A673 (cell line): ENCODE measurements around the gene CACYBP. TPM values are rescaled to one million over a fixed set of nuclear protein-coding genes. Genes with fewer than 3 reads are reported as not detected.

Experiments used
- BruUV-seq: library from RNA; stranded (reverse); fragments of 400-500 nt; replicated peaks from 2 replicates; lab custom pipeline; 2021; lab: Mats Ljungman, UMichigan
- CTCF ChIA-PET: fragments of 300-600 bp; sonication (Branson Sonifier 250); formaldehyde crosslinking; loops from one replicate; lab custom pipeline; 2022; ENCODE audit warnings: antibody characterized with exemption; lab: Charles Lee
- POLR2A ChIA-PET: fragments of 300-600 bp; sonication (Branson Sonifier 250); formaldehyde crosslinking; loops from one replicate; lab custom pipeline; 2022; ENCODE audit warnings: antibody characterized with exemption; ENCODE audit not compliant: low non-redundant PET; lab: Charles Lee
- DNase-seq: peaks from one replicate; pipeline ENCODE4 v3.0.0-alpha.2; 2015; ENCODE audit warnings: low spot score
- H3K27ac ChIP-seq: fragments of 200-600 bp; sonication (generic); 2 replicates; pipeline ENCODE4 v1.5.1; 2016; ENCODE audit warnings: mixed run types, low read depth, mild to moderate bottlenecking, mixed read lengths, antibody characterized with exemption, low read length; ENCODE audit not compliant: poor library complexity, severe bottlenecking
- H3K27me3 ChIP-seq: fragments of 200-600 bp; sonication (generic); replicated peaks from 2 replicates; pipeline ENCODE4 v1.6.1; 2017; ENCODE audit warnings: mixed run types, low read depth, mild to moderate bottlenecking, mixed read lengths, antibody characterized with exemption, low read length; ENCODE audit not compliant: insufficient read depth, poor library complexity
- H3K36me3 ChIP-seq: fragments of 200-600 bp; sonication (generic); 2 replicates; pipeline ENCODE4 v1.6.1; 2016; ENCODE audit warnings: mixed run types, mild to moderate bottlenecking, mixed read lengths, antibody characterized with exemption, low read length; ENCODE audit not compliant: insufficient read depth, poor library complexity, severe bottlenecking
- H3K4me1 ChIP-seq: fragments of 200-600 bp; sonication (generic); 2 replicates; pipeline ENCODE4 v1.6.1; 2017; ENCODE audit warnings: mixed run types, mild to moderate bottlenecking, mixed read lengths, antibody characterized with exemption, low read length; ENCODE audit not compliant: insufficient read depth, poor library complexity, severe bottlenecking
- H3K4me3 ChIP-seq: fragments of 200-600 bp; sonication (generic); 2 replicates; pipeline ENCODE4 v1.5.1; 2016; ENCODE audit warnings: low read depth, mixed run types, mild to moderate bottlenecking, mixed read lengths, low read length; ENCODE audit not compliant: poor library complexity, severe bottlenecking
- H3K9me3 ChIP-seq: fragments of 200-600 bp; sonication (generic); 2 replicates; pipeline ENCODE4 v1.6.1; 2016; ENCODE audit warnings: mixed run types, low read depth, mild to moderate bottlenecking, mixed read lengths, antibody characterized with exemption, low read length; ENCODE audit not compliant: poor library complexity, severe bottlenecking
- CTCF ChIP-seq: fragments of 300-800, 200-600 bp; sonication (generic); conservative IDR thresholded peaks from 2 replicates; pipeline ENCODE4 v1.5.1; 2017; ENCODE audit warnings: low read depth, mild to moderate bottlenecking, antibody characterized with exemption, low read length, moderate library complexity, mixed read lengths
- EZH2 ChIP-seq: fragments of 200-600 bp; sonication (generic); IDR thresholded peaks from 2 replicates; pipeline ENCODE4 v1.6.1; 2017; ENCODE audit warnings: borderline replicate concordance, low read depth, mild to moderate bottlenecking, mixed read lengths, antibody characterized with exemption, low read length; ENCODE audit not compliant: poor library complexity, severe bottlenecking
- intact Hi-C: fragments of 100-400 bp; cut with micrococcal nuclease; formaldehyde crosslinking; loops from one replicate; pipeline ENCODE4 v1.10.0; 2022; ENCODE audit not compliant: unreplicated experiment
- total RNA-seq: library from RNA; stranded (reverse); gene quantifications from 2 replicates; pipeline ENCODE4 v1.2.3, GENCODE V29; 2021

CACYBP gene
- total RNA-seq, 1 experiment from 2014 or later: 307 TPM

GRCh38 chr1:175035865-175036264 is 36.1 kb downstream of the CACYBP start:
- H3K4me3 ChIP-seq: no peak overlapping the region
- ChIA-PET POLR2A (no interaction called here), CTCF (interaction anchor here (0.5 kb wide), 1 partner anchor 50 kb away, joined by 9 read pairs; no protein-coding TSS in a partner anchor)
- H3K9me3 ChIP-seq: no peaks in the 10 kb centered on the region
- H3K27ac ChIP-seq: no peak overlapping the region
- no TSS peak for BruUV-seq
- H3K27me3 ChIP-seq: no peaks in the 10 kb centered on the region
- H3K4me1 ChIP-seq: no peaks in the 10 kb centered on the region
- TF ChIP-seq EZH2: no peak
- no peak for TF ChIP-seq CTCF
- H3K36me3 ChIP-seq: no peaks in the 10 kb centered on the region
- DNase-seq: no peak
- intact Hi-C loops: no loop called here

- no peaks in the 10 kb centered on the region for H3K27me3 ChIP-seq
- no peak for DNase-seq
- BruUV-seq: no TSS peak
- ChIA-PET POLR2A (no interaction called here), CTCF (no interaction called here)
- no peak overlapping the region for H3K27ac ChIP-seq
- no peaks in the 10 kb centered on the region for H3K36me3 ChIP-seq
- intact Hi-C loops: no loop called here
- no peak overlapping the region for H3K4me3 ChIP-seq
- H3K9me3 ChIP-seq: no peaks in the 10 kb centered on the region
- H3K4me1 ChIP-seq: no peaks in the 10 kb centered on the region
- TF ChIP-seq CTCF (no peak), EZH2 (no peak)
Observed at GRCh38 chr1:175036476-175036875, 36.7 kb downstream of the CACYBP start.

- POLR2A ChIA-PET: no interaction called here
- intact Hi-C loops: no loop called here
Observed at GRCh38 chr1:175037416-175037815, 37.7 kb downstream of the CACYBP start.

More at GRCh38 chr1:175037416-175037815, 37.7 kb downstream of the CACYBP start:
- H3K27me3 ChIP-seq: no peaks in the 10 kb centered on the region
- TF ChIP-seq CTCF (no peak), EZH2 (no peak)
- H3K9me3 ChIP-seq: no peaks in the 10 kb centered on the region
- no peaks in the 10 kb centered on the region for H3K4me1 ChIP-seq
- no peaks in the 10 kb centered on the region for H3K36me3 ChIP-seq
- no peak overlapping the region for H3K27ac ChIP-seq
- no peak for DNase-seq
- BruUV-seq: no TSS peak
- CTCF ChIA-PET: no interaction called here
- no peak overlapping the region for H3K4me3 ChIP-seq
